ENCODE measurements around the gene SAMMSON.

SAMMSON gene

GRCh38 chr3:69959581-69959980, 40.0 kb upstream of the SAMMSON start:
- ChIA-PET POLR2A (no interaction called here), CTCF (no interaction called here)
- no peak for TF ChIP-seq ZNF76 (tag by site-specific recombination; IDR thresholded peaks at IDR 0.05; ENCODE audit: borderline replicate concordance, low read depth)
- TF ChIP-seq ZNF354C (tag by site-specific recombination; IDR thresholded peaks at IDR 0.05; ENCODE audit: borderline replicate concordance, low read depth), result no peak
- no peak for TF ChIP-seq ZNF664 (tag by site-specific recombination; IDR thresholded peaks at IDR 0.05)
- TF ChIP-seq TCF7L2 (IDR thresholded peaks at IDR 0.05; ENCODE audit: borderline replicate concordance, low read depth, low read length), result no peak
- TF ChIP-seq SP7 (tag by site-specific recombination; IDR thresholded peaks at IDR 0.05), result no peak
- TF ChIP-seq REPIN1 (tag by site-specific recombination; IDR thresholded peaks at IDR 0.05; ENCODE audit: low read depth), result no peak
- TF ChIP-seq ZNF449 (tag by site-specific recombination; IDR thresholded peaks at IDR 0.05), result no peak
- TF ChIP-seq ZNF174 (tag by site-specific recombination; IDR thresholded peaks at IDR 0.05), result no peak
- TF ChIP-seq ZFP3 (tag by site-specific recombination; IDR thresholded peaks at IDR 0.05; ENCODE audit: low read depth), result no peak
- no peak for TF ChIP-seq ZBTB48 (tag by site-specific recombination; IDR thresholded peaks at IDR 0.05)
- no peak for TF ChIP-seq HOXA7 (CRISPR knock-in tag; IDR thresholded peaks at IDR 0.05; ENCODE audit: borderline replicate concordance)
- TF ChIP-seq KLF8 (tag by site-specific recombination; IDR thresholded peaks at IDR 0.05), result no peak
- TF ChIP-seq, protein P1, sequence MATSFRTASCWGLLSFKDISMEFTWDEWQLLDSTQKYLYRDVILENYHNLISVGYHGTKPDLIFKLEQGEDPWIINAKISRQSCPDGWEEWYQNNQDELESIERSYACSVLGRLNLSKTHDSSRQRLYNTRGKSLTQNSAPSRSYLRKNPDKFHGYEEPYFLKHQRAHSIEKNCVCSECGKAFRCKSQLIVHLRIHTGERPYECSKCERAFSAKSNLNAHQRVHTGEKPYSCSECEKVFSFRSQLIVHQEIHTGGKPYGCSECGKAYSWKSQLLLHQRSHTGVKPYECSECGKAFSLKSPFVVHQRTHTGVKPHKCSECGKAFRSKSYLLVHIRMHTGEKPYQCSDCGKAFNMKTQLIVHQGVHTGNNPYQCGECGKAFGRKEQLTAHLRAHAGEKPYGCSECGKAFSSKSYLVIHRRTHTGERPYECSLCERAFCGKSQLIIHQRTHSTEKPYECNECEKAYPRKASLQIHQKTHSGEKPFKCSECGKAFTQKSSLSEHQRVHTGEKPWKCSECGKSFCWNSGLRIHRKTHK (tag by site-specific recombination; IDR thresholded peaks at IDR 0.05), result no peak
- no peak for TF ChIP-seq AEBP2 (tag by site-specific recombination; IDR thresholded peaks at IDR 0.05; ENCODE audit: borderline replicate concordance)
- TF ChIP-seq ZNF837 (tag by site-specific recombination; IDR thresholded peaks at IDR 0.05), result no peak
- TF ChIP-seq ZIC2 (tag by site-specific recombination; IDR thresholded peaks at IDR 0.05), result no peak
- H3K4me3 ChIP-seq (ENCODE audit: low read depth, low read length), result no peak overlapping the region
- no peaks in the 10 kb centered on the region for H3K9me3 ChIP-seq (ENCODE audit: control insufficient read depth, insufficient read depth, low read depth, low read length)
- no peak overlapping the region for H3K27ac ChIP-seq (ENCODE audit: extremely low read depth, low read depth, low read length)
- peaks cover 0 to 8% of the 10 kb centered on the region in 2 experiments; a peak in 1 of 3 replicates for H3K36me3 ChIP-seq (ENCODE audit: control insufficient read depth in 2 of 2, insufficient read depth in 1 of 2, low read length in 2 of 2)
- no peaks in the 10 kb centered on the region for H3K4me1 ChIP-seq (ENCODE audit: control insufficient read depth, insufficient read depth, low read length)

DNA sequence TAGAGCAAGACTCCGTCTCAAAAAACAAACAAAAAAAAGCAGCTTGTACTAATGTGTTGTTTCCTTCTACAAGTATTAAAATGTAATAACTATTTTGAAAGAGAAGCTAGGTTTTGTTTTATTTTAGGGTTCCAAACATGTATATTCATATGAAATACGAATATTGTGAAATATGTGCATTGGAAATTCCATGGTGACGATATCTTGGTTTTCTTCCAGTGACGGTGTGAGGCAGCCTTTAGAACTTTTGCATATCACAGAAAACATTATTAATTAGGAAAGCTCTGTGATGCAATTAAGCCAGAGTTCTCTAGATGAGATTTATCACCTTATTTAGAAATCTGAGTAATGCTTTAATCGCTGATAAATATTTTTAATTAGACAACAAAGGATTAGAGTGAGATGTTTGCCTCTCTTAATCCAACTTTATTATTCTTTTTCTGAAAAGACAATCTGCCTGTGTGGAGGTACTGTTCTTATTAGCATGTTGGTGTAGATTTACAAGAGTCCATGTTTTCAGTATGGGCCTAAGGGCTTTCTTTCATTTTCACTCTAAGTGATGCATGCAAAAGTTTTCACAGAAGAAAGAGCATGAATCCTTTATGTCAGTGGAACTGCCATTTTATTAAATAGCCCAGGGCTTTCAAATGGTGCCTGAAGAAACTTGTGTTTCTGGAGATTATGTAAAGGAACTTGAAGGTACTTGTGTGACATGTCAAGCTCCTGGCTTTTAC, 37.7 kb upstream of the SAMMSON start:
- H3K36me3 ChIP-seq (ENCODE audit: control insufficient read depth in 2 of 2, insufficient read depth in 1 of 2, low read length in 2 of 2), result peaks cover 0 to 13% of the 10 kb centered on the region in 2 experiments; a peak in 1 of 3 replicates
- no peaks in the 10 kb centered on the region for H3K9me3 ChIP-seq (ENCODE audit: control insufficient read depth, insufficient read depth, low read depth, low read length)
- no peaks in the 10 kb centered on the region for H3K4me1 ChIP-seq (ENCODE audit: control insufficient read depth, insufficient read depth, low read length)
- no peak overlapping the region for H3K4me3 ChIP-seq (ENCODE audit: low read depth, low read length)
- ChIA-PET POLR2A (no interaction called here), CTCF (no interaction called here)
- H3K27ac ChIP-seq (ENCODE audit: extremely low read depth, low read depth, low read length), result no peak overlapping the region
- TF ChIP-seq ZNF2 (tag by site-specific recombination; IDR thresholded peaks at IDR 0.05), result no peak

- H3K36me3 ChIP-seq (ENCODE audit: control insufficient read depth in 2 of 2, insufficient read depth in 1 of 2, low read length in 2 of 2), result peaks cover 0 to 13% of the 10 kb centered on the region in 2 experiments; a peak in 1 of 3 replicates
- ChIA-PET CTCF (no interaction called here), POLR2A (no interaction called here)
- no peaks in the 10 kb centered on the region for H3K9me3 ChIP-seq (ENCODE audit: control insufficient read depth, insufficient read depth, low read depth, low read length)
- H3K4me3 ChIP-seq (ENCODE audit: low read depth, low read length), result no peak overlapping the region
- H3K4me1 ChIP-seq (ENCODE audit: control insufficient read depth, insufficient read depth, low read length), result no peaks in the 10 kb centered on the region
- H3K27ac ChIP-seq (ENCODE audit: extremely low read depth, low read depth, low read length), result no peak overlapping the region
- TF ChIP-seq ZNF175 (tag by site-specific recombination; IDR thresholded peaks at IDR 0.05) (no peak), ZNF2 (tag by site-specific recombination; IDR thresholded peaks at IDR 0.05) (no peak), ZNF510 (tag by site-specific recombination; IDR thresholded peaks at IDR 0.05; ENCODE audit: insufficient replicate concordance) (no peak), ZBTB48 (tag by site-specific recombination; IDR thresholded peaks at IDR 0.05) (no peak), ZNF391 (tag by site-specific recombination; IDR thresholded peaks at IDR 0.05; ENCODE audit: borderline replicate concordance, low read depth) (no peak), ZNF366 (tag by site-specific recombination; conservative IDR thresholded peaks at IDR 0.05) (no peak), ZSCAN16 (tag by site-specific recombination; IDR thresholded peaks at IDR 0.05) (no peak)
- TF ChIP-seq, protein P2, sequence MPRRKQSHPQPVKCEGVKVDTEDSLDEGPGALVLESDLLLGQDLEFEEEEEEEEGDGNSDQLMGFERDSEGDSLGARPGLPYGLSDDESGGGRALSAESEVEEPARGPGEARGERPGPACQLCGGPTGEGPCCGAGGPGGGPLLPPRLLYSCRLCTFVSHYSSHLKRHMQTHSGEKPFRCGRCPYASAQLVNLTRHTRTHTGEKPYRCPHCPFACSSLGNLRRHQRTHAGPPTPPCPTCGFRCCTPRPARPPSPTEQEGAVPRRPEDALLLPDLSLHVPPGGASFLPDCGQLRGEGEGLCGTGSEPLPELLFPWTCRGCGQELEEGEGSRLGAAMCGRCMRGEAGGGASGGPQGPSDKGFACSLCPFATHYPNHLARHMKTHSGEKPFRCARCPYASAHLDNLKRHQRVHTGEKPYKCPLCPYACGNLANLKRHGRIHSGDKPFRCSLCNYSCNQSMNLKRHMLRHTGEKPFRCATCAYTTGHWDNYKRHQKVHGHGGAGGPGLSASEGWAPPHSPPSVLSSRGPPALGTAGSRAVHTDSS (tag by site-specific recombination; IDR thresholded peaks at IDR 0.05), result no peak
- TF ChIP-seq, protein P3, sequence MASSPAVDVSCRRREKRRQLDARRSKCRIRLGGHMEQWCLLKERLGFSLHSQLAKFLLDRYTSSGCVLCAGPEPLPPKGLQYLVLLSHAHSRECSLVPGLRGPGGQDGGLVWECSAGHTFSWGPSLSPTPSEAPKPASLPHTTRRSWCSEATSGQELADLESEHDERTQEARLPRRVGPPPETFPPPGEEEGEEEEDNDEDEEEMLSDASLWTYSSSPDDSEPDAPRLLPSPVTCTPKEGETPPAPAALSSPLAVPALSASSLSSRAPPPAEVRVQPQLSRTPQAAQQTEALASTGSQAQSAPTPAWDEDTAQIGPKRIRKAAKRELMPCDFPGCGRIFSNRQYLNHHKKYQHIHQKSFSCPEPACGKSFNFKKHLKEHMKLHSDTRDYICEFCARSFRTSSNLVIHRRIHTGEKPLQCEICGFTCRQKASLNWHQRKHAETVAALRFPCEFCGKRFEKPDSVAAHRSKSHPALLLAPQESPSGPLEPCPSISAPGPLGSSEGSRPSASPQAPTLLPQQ (tag by site-specific recombination; IDR thresholded peaks at IDR 0.05), result no peak
These were observed 35.9 kb upstream of the SAMMSON start for GRCh38 chr3:69963643-69964042.
